22Rv1 (cell line): ENCODE results near the gene LCA5L.

Source experiments
- CTCF ChIP-seq: fragments of 450-650 bp; IDR thresholded peaks from 2 replicates; pipeline ENCODE4 v1.5.1; 2017; ENCODE audit warnings: mild to moderate bottlenecking
- ZFX ChIP-seq: fragments of 450-650 bp; IDR thresholded peaks from 2 replicates; pipeline ENCODE4 v1.6.1; 2017; ENCODE audit warnings: antibody characterized with exemption, borderline replicate concordance

GRCh38 chr21:39454949-39455668, 9.5 kb upstream of the LCA5L start:
- no peak for TF ChIP-seq CTCF
- TF ChIP-seq ZFX = no peak
